ENCODE data around the gene ZC3H14.
A peak's percentile ranks its signal among the peaks of the same experiment; 100 is the strongest.
"Not testable (repeated sequence)": the region's sequence is repeated elsewhere in the genome, so short reads cannot be mapped to it uniquely, and the experiment has no call there.

Gene ZC3H14, protein sequence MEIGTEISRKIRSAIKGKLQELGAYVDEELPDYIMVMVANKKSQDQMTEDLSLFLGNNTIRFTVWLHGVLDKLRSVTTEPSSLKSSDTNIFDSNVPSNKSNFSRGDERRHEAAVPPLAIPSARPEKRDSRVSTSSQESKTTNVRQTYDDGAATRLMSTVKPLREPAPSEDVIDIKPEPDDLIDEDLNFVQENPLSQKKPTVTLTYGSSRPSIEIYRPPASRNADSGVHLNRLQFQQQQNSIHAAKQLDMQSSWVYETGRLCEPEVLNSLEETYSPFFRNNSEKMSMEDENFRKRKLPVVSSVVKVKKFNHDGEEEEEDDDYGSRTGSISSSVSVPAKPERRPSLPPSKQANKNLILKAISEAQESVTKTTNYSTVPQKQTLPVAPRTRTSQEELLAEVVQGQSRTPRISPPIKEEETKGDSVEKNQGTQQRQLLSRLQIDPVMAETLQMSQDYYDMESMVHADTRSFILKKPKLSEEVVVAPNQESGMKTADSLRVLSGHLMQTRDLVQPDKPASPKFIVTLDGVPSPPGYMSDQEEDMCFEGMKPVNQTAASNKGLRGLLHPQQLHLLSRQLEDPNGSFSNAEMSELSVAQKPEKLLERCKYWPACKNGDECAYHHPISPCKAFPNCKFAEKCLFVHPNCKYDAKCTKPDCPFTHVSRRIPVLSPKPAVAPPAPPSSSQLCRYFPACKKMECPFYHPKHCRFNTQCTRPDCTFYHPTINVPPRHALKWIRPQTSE
- total RNA-seq = 31.4 to 58.9 (median 47.9) reads per million in 4 donors

DNA sequence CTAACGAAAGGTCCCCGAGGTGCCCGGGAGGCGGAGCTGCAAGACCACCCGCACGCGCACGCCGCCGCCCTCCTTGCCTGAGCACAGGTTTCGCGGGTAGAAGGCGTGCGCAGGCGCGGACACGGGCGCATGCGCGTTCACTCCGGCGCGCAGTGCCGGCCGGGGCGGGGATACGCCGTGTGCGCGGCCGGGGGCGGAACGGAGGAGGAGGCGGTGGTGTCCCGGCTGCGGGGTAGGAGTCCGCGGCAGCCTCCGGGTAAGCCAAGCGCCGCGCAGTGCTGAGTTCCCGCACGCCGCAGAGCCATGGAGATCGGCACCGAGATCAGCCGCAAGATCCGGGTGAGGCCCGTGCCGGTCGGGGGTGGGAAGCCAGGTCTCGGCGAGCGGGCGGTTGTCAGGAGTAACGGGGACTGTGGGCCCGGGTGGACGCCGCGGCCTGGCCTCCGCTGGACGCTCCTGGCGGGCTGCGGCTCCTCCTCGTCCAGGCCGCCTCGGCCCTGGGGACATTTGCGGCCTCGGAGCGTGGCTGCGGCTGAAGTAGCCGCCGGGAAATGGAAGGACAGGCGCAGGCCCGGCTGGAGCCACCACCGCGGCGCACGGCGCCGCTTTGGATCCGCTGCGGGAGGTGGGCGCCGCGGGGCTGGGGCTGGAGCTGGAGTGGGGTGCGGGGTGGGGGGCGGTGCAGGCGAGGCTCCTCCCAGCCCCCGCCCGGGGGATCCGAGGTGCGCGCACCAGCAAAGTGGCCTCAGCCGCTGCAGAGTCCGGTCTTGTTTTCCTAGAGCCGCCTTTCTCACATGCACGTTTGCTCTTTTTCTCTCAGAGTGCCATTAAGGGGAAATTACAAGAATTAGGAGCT, at the start of gene ZC3H14:
ZC3H14 (plus strand) TSS at position 207 of the 856 bp plus-strand sequence; CDS start at position 304, 97 bp downstream.
- DNase-seq = peak; percentile 73 to 89 (median 79)

DNA sequence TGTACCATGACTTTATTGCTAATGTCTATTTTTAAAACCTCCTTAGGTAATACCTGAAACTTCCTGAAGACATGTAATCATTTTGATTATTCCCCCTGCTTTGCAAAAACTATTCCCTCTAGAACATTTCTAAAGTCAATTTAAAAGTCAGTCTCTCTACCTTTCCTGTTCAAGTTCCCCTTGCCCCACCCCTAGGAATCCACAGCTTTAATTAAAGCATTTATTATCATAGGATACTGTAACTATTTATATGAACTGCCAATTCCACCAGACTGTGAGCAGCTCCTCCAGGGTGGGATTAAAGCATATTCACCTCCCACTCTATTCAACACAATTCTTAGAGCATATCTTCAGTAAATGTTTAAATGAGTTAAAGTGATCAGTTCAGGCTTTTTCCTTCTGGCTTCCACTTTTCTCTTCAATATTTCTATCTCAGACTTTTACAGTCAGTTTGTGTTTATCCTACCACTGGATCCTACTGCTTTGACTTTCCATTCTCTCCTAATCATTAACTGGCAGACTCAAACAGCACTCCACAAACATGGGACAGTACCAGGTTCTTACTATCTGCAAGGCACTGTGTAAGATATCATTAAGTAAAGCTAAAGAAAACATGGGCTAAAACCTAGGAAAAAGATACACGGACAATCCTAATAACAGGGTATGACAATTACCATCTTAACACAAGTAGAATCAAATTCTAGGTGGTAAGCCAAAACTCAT, 47.2 kb upstream of the ZC3H14 start:
- no peak for DNase-seq

DNA sequence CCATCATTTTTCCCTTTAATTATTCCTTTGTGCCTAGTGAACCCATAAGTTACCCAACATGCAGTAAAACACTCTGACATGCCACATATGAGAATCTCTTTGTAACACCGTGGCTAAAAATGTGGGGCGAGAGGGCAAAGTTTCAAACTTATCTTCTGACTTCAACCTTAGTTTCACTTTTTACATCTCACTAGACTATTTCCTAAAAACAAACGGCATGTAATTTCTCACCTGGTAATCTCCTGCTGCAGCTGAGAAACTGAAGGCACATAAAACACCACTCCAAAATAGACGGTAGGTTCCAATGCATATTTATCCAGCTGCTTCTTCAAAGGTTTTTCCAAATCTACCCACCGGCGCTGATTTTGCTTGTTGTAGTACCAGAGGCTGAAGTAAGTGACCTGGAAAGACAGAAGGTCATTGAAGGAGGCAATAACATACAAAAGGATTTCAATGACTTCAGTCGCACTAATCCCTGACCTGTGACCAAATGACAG, 45.9 kb upstream of the ZC3H14 start:
- no peak for DNase-seq

DNA sequence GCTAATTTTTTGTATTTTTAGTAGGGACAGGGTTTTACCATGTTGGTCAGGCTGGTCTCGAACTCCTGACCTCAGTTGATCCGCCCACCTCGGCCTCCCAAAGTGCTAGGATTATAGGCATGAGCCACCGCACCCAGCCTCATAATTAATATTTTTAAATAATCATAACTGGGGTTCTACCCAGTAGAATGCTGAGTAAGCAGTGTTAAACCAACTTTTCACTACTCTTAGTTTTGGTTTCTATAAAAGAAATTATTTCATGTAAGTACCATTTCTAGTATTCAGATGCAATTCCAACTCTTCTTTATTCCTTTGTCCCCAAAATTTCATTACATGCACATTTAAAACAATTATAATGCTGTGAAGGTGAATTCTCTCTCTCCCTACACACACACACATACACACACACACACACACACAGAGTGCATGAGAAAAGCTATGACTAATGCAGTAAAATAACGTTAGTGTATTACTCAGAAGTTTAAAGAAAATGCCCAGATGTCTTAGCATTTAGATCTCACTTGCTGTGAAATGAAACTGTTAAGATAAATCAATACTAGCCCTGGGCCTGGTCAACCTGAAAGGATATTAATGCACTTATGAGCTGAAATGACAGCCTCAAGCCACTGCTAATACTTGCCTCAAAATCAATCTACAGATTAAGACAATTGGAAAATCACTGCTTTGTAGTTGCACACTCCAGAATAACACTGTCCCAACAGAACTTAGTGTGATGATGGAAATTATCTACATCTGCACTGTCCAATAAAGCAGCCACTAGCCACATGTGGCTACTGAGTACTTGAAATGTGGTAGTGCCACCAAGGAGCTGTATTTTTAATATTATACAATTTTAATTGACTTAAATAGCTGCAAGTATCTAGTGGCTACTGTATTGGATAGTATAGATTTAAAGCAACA, 44.0 kb upstream of the ZC3H14 start:
- DNase-seq = no peak

DNA sequence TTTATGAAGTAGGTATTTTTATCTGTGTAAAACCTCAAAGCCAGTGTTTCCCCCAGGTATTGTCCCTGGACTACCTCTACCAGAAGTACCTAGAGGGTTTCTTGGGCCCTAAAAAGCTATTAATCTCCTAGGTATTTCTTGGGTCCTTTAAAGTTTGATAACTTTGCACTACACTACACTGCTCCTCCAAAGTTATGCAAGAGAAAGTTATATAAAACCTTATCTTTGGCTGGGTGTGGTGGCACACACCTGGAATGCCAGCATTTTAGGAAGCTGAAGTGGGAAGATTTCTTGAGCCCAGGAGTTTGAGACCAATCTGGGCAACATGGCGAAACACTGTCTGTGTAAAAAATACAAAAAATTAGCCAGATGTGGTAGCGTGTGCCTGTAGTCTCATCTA, 42.9 kb upstream of the ZC3H14 start:
- DNase-seq = no peak

DNA sequence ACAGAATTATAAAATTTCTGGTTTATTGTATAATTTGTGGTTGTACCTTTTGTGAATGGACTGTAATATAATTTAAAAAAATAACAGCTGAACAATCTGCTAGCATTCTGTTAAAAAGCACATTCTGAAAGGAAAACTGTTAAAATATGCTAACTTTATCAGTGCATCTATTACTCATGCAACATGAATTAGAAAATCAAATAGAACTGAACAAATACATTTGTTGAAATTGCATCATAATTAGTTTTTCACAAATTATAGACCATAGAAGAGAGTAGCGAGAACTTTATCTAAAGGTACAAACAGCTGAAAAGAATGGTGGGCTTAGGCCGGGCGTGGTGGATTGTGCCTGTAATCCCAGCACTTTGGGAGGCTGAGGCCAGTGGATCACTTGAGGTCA, 41.0 kb upstream of the ZC3H14 start:
- DNase-seq = no peak

DNA sequence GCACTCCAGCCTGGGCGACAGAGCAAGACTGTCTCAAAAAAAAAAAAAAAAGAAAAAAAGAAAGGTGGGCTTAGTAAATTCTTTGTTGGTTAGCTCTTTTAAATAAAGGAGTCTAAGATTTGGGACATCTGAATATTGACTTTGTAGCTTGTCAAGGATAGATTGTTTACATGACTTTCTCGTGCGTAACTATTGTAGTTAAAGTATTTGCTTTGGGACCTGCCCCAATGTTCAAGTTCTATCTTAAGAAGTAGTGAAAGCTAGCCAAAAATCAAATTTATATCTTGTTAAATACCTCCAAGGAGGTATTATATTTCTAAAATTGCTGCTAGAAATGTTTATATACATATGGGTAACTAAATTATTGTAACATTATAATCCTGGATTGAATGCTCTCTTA, 40.4 kb upstream of the ZC3H14 start:
- DNase-seq = no peak

DNA sequence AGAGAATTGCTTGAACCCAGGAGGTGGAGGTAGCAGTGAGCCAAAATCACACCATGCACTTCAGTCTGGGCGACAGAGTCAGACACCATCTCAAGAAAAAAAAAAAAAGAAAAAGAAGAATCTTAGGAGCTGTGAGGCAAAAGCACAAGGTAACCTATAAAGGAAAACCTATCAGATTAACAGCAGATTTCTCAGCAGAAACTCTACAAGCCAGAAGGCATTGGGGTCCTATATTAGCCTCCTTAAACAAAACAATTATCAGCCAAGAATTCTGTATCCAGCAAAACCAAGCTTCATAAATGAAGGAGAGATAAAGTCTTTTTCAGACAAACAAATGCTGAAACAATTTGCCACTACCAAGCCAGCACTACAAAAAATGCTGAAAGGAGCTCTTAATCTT, 32.9 kb upstream of the ZC3H14 start:
- DNase-seq = not testable (repeated sequence)

DNA sequence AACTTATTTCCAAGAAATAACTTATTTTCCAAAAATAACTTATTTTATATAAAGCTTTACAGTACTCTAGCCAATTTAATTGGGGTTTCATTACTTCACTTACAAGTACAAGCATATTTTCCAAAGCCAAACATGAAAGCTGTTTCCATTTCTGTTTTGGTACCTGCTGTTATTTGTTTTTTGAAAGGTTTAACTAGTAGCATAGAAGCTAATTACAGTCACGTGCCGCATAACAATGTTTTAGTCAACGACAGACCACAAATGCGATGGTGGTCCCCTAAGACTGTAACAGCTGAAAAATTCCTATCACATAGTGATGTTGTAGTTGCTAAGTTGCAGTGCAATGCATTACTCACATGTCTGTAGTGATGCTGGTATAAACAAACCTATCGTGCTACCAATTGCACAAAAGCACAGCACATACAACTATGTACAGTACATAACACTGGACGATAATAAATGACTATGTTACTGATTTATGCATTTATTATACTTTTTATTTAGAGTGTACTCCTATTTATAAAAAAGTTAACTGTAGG, 29.7 kb upstream of the ZC3H14 start:
- DNase-seq = no peak

DNA sequence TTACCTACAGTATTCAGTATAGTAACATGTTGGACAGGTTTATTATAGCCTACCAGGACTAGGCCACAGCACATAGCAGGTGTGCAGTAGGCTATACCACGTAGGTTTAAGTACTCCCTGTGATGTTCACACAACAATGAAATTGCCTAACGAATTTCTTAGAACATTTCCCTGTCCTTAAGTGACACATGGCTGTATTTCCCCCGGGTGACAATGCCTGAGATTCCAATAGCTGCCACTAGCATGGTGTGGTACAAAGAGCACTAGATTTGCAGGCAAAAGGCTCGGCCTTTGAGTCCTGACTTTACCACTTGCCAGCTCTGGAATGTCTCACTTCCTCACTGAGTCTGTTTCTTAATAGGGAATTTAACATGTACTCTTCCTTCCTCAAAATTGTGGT, 27.7 kb upstream of the ZC3H14 start:
- DNase-seq = no peak

DNA sequence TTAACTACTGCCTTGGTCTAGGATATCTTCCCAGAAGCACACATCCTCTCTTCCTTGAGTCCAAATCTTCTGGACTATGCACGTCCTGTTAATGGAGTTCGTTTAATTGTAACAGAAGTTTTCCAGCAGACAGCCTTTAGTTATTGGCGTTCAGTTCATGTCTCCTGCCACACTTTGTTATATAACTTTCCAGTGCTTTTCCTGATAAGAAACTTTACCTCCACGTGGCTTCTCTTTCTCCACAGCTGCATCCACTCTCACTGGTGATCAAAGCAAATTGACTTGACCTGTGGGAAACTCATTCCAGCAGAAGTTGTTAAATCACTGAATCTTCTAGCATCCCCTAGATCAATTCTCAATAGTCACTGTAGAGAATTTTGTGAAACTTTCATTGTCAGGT, 27.0 kb upstream of the ZC3H14 start:
- no peak for DNase-seq

DNA sequence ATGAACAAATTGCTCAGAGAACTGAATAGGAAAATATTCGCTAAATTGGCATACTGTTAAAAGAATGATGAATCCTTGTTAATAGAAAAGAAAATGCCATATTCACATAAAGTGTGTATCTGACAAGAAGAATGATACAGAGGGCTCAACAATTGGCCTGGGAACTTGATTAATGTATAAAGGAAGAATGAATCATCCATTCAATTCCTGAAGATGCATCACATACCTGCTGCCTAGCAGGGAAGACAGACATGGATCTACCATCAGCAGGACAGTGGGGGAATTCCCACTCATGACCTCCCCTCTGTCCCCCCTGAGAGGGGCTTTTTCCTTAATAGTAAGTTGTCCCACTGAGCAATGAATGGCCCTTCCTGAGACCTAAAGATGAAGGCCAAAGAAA, 21.5 kb upstream of the ZC3H14 start:
- no peak for DNase-seq

DNA sequence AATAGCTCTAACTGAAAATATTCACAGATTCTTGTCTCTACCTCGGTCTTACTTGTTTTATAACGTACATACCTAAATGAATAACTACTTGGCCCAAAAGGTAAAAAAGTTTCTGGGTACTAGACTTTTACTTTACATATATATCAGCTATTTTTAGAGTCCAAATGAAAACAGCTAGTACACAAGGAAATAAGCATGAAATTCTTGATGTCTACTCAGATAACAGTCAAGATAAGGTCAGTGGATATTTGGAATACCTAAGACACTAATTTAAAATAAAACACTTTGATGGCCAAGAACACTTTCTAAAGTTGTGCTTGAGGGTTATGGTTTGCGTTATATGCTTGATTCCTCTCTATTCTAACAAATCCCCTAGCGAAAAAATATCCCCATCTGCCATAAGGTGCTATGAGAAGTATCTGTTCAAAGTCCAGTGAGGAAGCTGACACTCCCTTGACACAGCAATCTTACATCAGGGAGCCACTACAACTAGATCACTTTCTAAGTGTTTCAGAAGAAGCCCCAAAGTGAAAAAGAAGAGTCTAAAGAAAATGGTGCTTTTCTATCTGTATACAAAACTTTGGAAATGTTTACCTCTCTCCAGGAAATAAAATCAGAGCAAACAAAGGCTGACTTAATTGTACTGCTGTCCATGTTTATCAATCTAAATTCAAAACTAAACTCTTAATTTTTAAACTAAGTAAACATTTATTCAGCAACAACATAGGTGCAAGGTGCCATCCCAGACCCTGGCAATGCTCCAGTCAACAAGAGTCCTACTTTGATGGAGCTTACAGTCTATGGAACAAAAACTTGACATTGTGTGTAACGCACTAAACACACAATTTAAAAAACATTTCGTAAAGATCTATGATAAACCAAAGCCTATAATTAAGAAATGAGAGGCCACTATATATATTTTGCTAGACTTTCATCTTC, 19.7 kb upstream of the ZC3H14 start:
- no peak for DNase-seq

DNA sequence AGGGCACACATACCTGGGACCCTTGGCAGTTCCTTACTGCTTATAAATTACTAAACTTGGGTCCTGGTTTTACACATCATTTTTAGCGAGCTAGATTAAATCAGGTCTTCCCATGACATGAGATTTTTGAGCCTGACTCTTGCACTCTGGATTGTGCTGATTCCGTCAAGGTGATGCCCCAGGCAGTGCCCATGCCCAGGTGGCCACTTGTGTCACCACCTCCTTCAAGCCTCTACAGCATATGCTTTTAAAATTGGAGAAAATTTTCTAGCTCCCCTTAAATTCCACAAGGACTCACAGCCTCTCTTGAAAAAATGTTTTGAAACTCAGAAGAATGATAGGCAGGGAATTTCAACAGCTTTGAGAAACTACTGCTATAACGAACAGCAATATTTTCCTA, 17.6 kb upstream of the ZC3H14 start:
- DNase-seq = no peak

DNA sequence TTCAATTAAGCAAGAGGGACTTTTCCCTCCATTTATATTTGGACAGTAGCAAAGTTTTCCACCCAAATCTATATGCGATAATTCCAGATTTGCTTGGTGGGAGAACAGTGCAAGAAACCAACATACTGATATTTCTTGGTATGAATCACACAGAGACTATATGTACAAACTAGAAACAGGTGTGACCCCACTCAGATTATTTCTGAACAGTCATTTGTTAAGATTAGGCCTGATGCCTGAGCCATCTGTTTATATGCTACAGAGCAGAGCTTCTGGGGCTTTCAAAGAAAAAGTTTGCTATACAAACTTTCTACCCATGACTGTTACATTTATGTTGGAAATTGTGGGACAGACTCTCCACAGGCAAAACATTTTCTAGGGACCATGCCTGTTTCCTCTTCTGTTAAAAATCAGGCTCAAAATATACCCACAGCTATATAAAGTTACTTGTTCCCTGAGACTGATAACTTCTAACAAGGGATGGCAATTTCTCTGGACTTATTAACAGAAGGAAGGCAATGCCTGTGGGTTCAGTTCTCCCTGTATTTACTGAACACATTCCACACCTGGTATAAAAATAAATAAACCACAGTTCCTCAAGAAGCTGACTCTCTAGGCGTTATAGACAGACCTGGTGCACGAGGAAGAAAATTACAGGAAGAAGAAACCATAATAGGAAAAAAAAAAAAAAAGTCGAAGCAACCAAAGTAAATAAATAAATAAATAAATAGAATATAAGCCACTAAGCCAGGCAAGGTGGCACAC, 16.0 kb upstream of the ZC3H14 start:
- DNase-seq = no peak

DNA sequence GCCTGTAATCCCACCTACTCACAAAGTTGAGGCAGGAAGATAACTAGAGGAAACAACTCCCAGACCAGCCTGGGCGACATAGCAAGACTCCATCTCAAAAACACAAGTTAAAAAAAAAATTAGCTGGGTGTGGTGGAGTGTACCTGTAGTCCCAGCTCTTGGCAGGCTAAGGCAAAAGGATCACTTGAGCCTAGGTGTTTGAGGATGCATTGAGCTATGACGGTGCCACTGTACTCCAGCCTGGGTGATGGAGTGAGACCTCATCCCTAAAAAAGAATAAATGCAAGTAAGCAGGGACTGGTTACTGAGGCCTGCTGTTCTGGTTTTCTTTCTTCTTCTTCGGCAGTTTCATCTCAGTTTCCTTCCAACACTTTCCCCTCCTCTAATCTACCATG, 15.5 kb upstream of the ZC3H14 start:
- no peak for DNase-seq

DNA sequence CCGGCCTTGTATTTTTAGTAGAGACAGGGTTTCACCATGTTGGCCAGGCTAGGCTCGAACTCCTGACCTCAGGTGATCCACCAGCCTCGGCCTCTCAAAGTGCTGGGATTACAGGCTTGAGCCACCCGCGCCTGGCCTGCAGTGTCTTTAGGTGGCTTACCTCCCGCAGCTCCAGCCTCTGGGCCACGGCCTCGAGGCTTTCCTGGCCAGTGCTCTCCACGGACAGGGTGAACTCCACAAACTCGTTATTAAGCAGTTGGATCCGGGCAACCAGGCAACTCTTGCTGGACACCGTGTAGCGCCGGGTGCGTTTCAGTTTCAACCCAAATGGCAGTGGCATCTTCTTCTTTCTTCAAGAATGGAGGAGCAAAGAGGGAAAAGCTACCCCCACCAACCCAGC, 12.8 kb upstream of the ZC3H14 start:
- no peak for DNase-seq

DNA sequence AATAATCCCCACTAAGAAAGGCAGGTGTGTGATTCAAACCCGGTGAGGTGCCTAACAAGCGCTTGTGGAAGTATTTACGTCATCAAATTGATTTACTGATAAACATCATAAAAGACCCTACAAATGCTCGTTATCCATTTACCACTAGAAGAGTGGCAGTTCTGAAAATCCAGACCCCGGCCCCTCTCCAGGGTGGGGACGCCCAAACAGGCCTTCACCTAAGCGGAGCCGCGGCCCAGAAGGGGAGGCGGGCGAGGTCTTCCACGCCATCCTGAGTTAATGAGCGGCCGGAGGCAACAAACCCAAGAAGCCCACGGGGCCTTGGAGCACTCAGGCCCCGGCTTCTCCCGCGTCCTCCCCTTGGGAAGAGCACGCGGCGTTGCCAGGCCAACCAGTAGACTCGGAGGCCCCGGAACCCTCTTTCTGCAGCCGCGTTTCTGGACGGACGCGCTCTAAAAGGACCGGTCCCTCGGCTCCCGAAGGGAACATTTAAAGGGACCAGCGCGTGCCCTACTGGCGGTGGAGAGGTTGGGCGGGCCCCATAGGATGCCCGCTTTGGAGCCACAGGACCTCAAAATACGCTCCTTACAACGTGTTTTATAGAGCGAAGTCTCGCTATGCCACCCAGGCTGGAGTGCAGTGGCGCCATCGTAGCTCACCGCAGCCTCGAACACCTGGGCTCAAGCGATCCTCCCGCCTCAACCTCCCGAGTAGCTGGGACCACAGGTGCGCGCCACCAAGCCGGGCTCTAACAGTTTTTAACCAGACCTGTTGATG, 11.6 kb upstream of the ZC3H14 start:
- DNase-seq = peak in 1 of 5 donors; percentile 50

All from T-helper 1 cell (primary cell).